Measurements from ENCODE around the gene IGF1R.

IGF1R gene

DNA sequence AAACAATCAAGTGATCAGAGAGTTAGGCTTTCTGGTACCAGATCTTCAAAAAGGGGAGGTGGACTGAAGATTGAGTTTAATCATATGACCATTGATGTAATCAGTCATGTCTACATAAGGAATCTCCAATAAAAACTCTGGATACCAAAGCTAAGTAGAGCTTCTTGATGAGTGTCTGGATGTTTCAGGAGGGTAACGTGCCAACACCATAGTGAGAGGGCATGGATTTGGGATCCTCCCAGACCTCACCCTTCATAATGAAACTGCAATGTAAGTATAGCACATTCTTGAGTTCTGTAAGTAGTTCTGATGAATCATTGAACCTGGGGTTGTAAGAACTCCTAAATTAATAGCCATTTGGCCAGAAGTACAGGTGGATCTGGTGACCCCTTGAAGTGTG lies 337.9 kb downstream of the IGF1R start:
- TF ChIP-seq, protein P1, sequence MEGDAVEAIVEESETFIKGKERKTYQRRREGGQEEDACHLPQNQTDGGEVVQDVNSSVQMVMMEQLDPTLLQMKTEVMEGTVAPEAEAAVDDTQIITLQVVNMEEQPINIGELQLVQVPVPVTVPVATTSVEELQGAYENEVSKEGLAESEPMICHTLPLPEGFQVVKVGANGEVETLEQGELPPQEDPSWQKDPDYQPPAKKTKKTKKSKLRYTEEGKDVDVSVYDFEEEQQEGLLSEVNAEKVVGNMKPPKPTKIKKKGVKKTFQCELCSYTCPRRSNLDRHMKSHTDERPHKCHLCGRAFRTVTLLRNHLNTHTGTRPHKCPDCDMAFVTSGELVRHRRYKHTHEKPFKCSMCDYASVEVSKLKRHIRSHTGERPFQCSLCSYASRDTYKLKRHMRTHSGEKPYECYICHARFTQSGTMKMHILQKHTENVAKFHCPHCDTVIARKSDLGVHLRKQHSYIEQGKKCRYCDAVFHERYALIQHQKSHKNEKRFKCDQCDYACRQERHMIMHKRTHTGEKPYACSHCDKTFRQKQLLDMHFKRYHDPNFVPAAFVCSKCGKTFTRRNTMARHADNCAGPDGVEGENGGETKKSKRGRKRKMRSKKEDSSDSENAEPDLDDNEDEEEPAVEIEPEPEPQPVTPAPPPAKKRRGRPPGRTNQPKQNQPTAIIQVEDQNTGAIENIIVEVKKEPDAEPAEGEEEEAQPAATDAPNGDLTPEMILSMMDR (IDR thresholded peaks at IDR 0.05; ENCODE audit: insufficient read depth, low read depth, low read length, missing control alignments), result no peak
- no peak for DNase-seq (ENCODE audit: low read depth)
- H3K4me3 ChIP-seq (ENCODE audit: low read depth, low read length), result no peak overlapping the region

DNA sequence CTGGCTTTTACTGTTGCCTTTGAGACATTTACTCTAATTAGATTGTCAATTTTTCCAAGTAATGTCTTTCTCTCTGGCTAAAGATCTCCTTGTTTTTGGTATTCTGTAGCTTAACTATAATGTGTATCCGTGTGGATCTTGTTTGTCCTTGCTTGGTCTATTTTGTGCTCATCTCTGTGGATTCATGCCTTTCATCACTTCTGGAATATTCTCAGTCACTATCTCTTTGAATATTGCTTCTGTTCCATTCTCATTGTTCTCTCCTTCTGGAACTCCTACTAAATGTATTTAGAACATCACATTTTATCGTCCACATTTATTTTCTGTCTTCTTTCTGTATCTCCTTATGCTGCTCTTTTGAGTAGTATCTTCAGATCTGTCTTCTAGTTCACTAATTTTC lies 346.6 kb downstream of the IGF1R start:
- DNase-seq (ENCODE audit: low read depth), result no peak
- no peak overlapping the region for H3K4me3 ChIP-seq (ENCODE audit: low read depth, low read length)
- TF ChIP-seq, protein P1 (IDR thresholded peaks at IDR 0.05; ENCODE audit: insufficient read depth, low read depth, low read length, missing control alignments), result no peak

DNA sequence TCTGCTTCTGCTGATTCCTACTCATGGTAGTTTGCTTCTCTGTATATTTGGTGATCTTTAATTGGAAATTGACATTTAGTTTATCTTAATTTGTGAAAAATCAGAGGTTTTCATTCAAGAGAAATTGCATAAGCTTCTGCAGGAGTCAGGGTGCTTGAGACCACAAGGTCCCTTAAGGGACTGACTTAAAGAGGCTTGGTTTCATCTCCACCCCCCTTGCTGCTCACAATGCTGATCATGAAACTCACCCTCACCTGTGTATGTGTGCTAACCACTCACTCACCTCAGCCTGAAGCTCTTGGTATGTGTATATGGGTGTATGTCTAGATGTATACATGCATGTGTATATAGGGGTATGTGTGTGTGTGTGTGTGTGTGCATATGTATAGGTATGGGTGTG lies 347.8 kb downstream of the IGF1R start:
- no peak overlapping the region for H3K4me3 ChIP-seq (ENCODE audit: low read depth, low read length)
- TF ChIP-seq, protein P1 (IDR thresholded peaks at IDR 0.05; ENCODE audit: insufficient read depth, low read depth, low read length, missing control alignments), result no peak
- peak; percentile 72 for DNase-seq (ENCODE audit: low read depth)

DNA sequence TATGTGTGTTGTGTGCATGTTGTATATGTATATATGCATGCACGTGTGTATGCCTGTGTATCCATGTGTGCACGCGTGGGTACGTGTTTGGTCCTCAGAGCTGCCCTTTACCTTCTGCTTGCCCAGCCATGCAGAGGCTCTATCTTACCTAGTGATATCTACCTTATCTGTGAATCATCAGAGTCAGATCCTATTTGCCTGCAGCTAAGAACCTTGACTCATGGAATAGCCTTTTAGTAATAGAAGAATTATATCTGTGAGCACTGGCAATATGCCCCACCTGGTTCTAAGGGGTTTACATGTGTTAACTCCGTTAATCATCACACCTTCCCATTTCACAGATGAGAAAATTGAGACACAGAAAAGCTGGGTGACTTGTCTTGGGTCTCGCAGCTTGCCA lies 348.3 kb downstream of the IGF1R start:
- no peak for DNase-seq (ENCODE audit: low read depth)
- no peak overlapping the region for H3K4me3 ChIP-seq (ENCODE audit: low read depth, low read length)
- TF ChIP-seq, protein P1 (IDR thresholded peaks at IDR 0.05; ENCODE audit: insufficient read depth, low read depth, low read length, missing control alignments), result no peak

DNA sequence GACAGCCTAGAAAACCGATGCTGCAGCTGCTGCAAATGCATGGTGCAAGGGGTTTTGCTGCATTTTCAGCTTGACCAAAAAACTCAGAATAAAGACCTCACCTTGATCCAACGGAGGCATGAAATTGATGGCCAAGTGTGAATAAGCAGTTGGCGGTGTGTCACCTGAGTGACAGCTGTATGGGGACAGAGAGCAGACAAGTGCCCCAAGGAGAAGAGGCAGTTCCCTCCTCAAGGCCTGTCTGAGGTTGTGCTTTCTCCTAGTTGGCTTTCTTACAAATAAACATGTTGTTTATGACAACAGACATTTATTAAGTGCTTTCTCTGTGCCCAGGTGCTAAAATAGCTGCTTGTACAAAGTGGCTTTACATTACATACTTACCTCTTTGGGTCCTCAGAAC lies 349.0 kb downstream of the IGF1R start:
- no peak overlapping the region for H3K4me3 ChIP-seq (ENCODE audit: low read depth, low read length)
- DNase-seq (ENCODE audit: low read depth), result no peak

DNA sequence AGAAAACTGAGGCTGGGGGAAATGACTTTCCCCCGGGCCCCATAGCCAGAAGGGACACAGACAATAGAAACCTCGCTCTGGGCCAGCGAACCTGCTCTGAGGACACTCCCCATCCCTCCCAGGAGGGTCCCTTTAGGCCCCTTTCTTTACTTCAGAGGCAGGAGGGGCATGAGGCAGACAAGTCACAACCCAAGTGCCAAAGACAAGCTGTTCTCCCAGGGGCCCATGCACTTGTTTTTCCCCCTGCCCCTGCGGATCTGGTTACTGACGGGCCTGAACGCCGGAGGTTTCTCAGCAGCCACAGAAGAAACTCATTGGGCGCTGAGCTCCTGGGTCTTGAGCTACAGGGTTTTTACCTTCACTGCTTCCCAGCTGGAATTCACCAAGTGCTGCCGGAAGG lies 349.4 kb downstream of the IGF1R start:
- H3K4me3 ChIP-seq (ENCODE audit: low read depth, low read length), result no peak overlapping the region
- no peak for DNase-seq (ENCODE audit: low read depth)
- TF ChIP-seq, protein P1 (IDR thresholded peaks at IDR 0.05; ENCODE audit: insufficient read depth, low read depth, low read length, missing control alignments), result no peak

More for the DNA sequence above, 349.0 kb downstream of the IGF1R start:
- TF ChIP-seq, protein P1 (IDR thresholded peaks at IDR 0.05; ENCODE audit: insufficient read depth, low read depth, low read length, missing control alignments), result no peak

DNA sequence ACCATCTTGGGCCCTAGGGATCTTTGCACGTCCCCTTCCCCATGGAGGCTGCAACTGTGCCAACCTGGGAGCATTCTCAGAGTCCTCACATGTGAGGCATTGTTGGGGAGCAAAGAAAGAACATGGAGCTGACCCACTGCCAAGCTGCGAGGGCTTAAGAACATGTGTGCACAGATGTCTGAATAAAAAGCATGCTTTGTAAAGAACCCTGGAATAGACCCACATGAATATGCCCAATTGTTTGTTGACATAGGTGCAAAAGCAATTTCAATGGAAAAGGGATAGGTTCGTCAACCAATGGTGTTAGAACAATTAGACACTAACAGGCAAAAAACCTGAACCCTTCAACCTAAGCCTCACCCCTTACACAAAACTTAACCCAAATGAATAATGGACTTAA lies 349.9 kb downstream of the IGF1R start:
- TF ChIP-seq, protein P1 (IDR thresholded peaks at IDR 0.05; ENCODE audit: insufficient read depth, low read depth, low read length, missing control alignments), result no peak

More for the DNA sequence above, 349.9 kb downstream of the IGF1R start:
- DNase-seq (ENCODE audit: low read depth), result no peak
- H3K4me3 ChIP-seq (ENCODE audit: low read depth, low read length), result no peak overlapping the region

Measured in GM12865 (cell line).